H1 (cell line): ENCODE measurements around the gene GJD3. TPM values are rescaled to one million over a fixed set of nuclear protein-coding genes. Genes with fewer than 3 reads are reported as not detected.

Experiments used
- BCL11A ChIP-seq, 2 experiments: IDR thresholded peaks; one replicate each; pipeline ENCODE4 v1.6.1; 2011; ENCODE audit warnings: low read depth in 2 of 2, low read length in 2 of 2, mild to moderate bottlenecking in 2 of 2
- FOSL1 ChIP-seq: IDR thresholded peaks from 2 replicates; pipeline ENCODE4 v1.6.1; 2011; ENCODE audit warnings: mild to moderate bottlenecking, low read depth, low read length, moderate library complexity; ENCODE audit not compliant: insufficient read depth
- HDAC6 ChIP-seq: IDR thresholded peaks from one replicate; pipeline ENCODE4 v1.7.1; 2012; ENCODE audit warnings: low read depth, mild to moderate bottlenecking, inconsistent platforms, low read length, moderate library complexity
- JUN ChIP-seq: IDR thresholded peaks from 2 replicates; pipeline ENCODE4 v1.6.1; 2011; ENCODE audit warnings: low read depth, mild to moderate bottlenecking, improper control_type of control experiment, low read length
- RAD21 ChIP-seq, 2 experiments: IDR thresholded peaks in 1 of 2; conservative IDR thresholded peaks in 1 of 2; 2 replicates each; pipeline ENCODE4 v1.6.1; 2011; ENCODE audit warnings: low read depth in 2 of 2, low read length in 2 of 2, improper control_type of control experiment in 1 of 2, inconsistent platforms in 1 of 2, mild to moderate bottlenecking in 1 of 2, moderate library complexity in 1 of 2
- RFX5 ChIP-seq: IDR thresholded peaks from 2 replicates; pipeline ENCODE4 v1.6.1; 2011; ENCODE audit warnings: low read depth, low read length, improper control_type of control experiment, borderline replicate concordance
- RNF2 ChIP-seq: fragments of 200-900, 300-1000 bp; sonication (generic); IDR thresholded peaks from 2 replicates; pipeline ENCODE4 v1.7.1; 2016; ENCODE audit warnings: borderline replicate concordance, low read depth, mild to moderate bottlenecking, antibody characterized with exemption, low read length; ENCODE audit not compliant: poor library complexity, severe bottlenecking; ENCODE audit errors: missing control alignments
- RXRA ChIP-seq: IDR thresholded peaks from 2 replicates; pipeline ENCODE4 v1.6.1; 2011; ENCODE audit warnings: low read depth, mild to moderate bottlenecking, low read length, moderate library complexity; ENCODE audit not compliant: insufficient read depth
- SP2 ChIP-seq: IDR thresholded peaks from 2 replicates; pipeline ENCODE4 v1.6.1; 2012; ENCODE audit warnings: mild to moderate bottlenecking, low read length, inconsistent platforms
- polyA plus RNA-seq, 7 experiments: library from polyadenylated mRNA; depleted of rRNA in 3 of 7; stranded (reverse) in 5 of 7; unstranded in 2 of 7; fragments of >200 nt in 5 of 7; fragments of 200-250 nt in 2 of 7; gene quantifications; 1 replicate in 5 of 7; 2 replicates in 1 of 7; 4 replicates in 1 of 7; pipeline versions ENCODE4 v1.2.1 to v1.2.3, GENCODE V29; 2011 to 2013; ENCODE audit warnings: missing spikeins in 2 of 7, mixed read lengths in 2 of 7
- total RNA-seq: library from RNA; stranded (reverse); fragmentation: NEBNext Ultra II Directional; extraction: Animal tissue kit (Norgen Biotek cat#: 25700); gene quantifications from 2 replicates; pipeline ENCODE4 v1.2.1, GENCODE V29; 2021
- TF ChIP-seq, protein P1 (sequence below): IDR thresholded peaks from 2 replicates; pipeline ENCODE4 v1.6.1; 2012; ENCODE audit warnings: inconsistent platforms
- TF ChIP-seq, protein P2 (sequence below), 3 experiments: IDR thresholded peaks; 1 replicate in 2 of 3; 2 replicates in 1 of 3; pipeline versions ENCODE4 v1.5.1 to v1.6.1; 2011; ENCODE audit warnings: low read length in 3 of 3, mild to moderate bottlenecking in 3 of 3, inconsistent platforms in 2 of 3, low read depth in 1 of 3, moderate library complexity in 1 of 3; ENCODE audit not compliant: insufficient read depth in 1 of 3; ENCODE audit errors: control extremely low read depth in 1 of 3

GJD3 gene
- total and polyA plus RNA-seq, 2 of the 8 experiments (the other 6 are each of a cell fraction or from before 2014, with no cell fraction given) = 0.53 to 1.9 TPM

DNA sequence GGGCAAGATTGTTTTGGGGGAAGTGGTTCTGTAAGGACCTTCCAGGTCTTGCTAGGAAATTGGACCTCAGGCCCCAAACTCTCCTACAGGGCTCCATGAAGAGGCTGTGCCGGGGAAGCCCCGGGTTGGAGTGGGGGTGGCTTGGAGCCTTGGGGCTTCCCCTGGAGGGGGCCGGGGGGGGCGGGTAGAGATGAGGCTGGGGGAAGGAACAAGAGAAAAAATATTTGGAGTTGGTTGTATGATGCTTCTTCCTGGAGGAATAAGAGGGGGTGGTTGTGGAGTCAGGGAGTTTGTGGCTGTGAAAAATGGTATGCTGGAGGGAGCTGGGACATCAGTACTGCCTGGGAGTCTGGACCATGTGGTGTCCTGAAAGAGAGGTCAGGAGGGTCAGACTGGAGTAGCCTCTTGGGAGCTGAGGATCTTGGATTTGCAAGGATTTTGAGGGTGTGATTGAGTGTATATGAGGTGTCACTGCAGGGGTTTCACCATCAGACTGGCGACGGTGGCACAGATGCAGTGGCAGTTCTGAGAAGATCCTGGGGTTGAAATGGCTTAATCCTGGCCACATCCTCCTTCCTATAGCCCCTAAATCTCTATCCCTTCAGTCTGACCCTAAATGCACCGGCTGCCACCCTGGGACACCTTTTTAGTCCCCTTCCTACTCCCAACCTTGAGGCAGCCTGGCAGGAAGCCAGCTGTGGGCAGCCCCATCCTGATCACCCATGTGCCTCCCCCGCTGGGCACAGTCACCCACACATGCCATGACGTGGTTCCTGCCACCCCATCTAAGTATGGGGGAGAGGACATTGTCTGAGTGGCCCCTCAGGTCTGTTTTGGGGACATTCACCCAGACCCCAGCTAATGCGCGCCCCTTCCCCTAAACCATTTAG lies 44.6 kb downstream of the GJD3 start (continued):
- TF ChIP-seq RFX5 (no peak), HDAC6 (no peak), FOSL1 (no peak), BCL11A (IDR thresholded peaks at IDR 0.05; ENCODE audit: low read depth in 2 of 2, low read length in 2 of 2) (no peak), SP2 (no peak), JUN (no peak), RXRA (no peak), RNF2 (no peak), RAD21 (IDR thresholded peaks at IDR 0.05 in 1 of 2, conservative IDR thresholded peaks at IDR 0.05 in 1 of 2; ENCODE audit: low read depth in 2 of 2, low read length in 2 of 2) (no peak)
- TF ChIP-seq, protein P1, sequence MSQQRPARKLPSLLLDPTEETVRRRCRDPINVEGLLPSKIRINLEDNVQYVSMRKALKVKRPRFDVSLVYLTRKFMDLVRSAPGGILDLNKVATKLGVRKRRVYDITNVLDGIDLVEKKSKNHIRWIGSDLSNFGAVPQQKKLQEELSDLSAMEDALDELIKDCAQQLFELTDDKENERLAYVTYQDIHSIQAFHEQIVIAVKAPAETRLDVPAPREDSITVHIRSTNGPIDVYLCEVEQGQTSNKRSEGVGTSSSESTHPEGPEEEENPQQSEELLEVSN = no peak
- TF ChIP-seq, protein P2, sequence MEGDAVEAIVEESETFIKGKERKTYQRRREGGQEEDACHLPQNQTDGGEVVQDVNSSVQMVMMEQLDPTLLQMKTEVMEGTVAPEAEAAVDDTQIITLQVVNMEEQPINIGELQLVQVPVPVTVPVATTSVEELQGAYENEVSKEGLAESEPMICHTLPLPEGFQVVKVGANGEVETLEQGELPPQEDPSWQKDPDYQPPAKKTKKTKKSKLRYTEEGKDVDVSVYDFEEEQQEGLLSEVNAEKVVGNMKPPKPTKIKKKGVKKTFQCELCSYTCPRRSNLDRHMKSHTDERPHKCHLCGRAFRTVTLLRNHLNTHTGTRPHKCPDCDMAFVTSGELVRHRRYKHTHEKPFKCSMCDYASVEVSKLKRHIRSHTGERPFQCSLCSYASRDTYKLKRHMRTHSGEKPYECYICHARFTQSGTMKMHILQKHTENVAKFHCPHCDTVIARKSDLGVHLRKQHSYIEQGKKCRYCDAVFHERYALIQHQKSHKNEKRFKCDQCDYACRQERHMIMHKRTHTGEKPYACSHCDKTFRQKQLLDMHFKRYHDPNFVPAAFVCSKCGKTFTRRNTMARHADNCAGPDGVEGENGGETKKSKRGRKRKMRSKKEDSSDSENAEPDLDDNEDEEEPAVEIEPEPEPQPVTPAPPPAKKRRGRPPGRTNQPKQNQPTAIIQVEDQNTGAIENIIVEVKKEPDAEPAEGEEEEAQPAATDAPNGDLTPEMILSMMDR (IDR thresholded peaks at IDR 0.05; ENCODE audit: control extremely low read depth in 1 of 3, insufficient read depth in 1 of 3, low read depth in 1 of 3, low read length in 3 of 3) = no peak
- TF ChIP-seq, all 59 proteins: peak for 0
